Hippocampal formation (tissue), 2 donors: Measurements from ENCODE around the gene TAMALIN.

Source experiments
- DNase-seq, 2 donors: peaks; one replicate each; lab custom pipeline; 2025; lab: John Stamatoyannopoulos, UW

Gene TAMALIN

DNA sequence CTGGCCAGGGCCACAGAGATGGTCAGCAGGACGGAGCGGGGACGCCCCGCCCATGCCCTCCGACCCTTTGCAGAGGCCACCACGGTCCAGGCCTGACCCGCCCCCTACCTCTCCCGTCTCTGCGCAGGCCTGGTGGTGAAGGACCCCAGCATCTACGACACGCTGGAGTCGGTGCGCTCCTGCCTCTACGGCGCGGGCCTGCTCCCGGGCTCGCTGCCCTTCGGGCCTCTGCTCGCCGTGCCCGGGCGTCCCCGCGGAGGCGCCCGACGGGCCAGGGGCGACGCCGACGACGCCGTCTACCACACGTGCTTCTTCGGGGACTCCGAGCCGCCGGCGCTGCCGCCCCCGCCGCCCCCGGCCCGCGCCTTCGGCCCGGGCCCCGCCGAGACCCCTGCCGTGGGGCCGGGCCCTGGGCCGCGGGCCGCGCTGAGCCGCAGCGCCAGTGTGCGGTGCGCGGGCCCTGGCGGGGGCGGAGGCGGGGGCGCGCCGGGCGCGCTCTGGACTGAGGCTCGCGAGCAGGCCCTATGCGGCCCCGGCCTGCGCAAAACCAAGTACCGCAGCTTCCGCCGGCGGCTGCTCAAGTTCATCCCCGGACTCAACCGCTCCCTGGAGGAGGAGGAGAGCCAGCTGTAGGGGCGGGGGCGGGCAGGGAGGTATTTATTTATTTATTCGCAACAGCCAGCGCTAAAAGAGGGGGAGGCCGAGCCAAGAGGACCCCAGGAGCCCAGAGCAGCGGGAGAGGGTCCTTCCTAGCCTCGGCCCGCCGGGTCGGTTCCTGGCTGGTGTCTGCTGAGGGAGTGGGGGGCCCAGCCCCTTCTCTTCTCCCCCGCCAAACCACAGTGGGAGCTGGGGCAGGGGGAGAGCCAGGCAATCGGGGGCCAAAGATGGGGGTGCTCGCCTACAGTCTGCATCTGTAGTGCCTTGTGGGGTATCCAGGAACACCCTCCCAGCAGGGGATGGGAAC, 8.1 kb downstream of the TAMALIN start:
- no peak for DNase-seq

DNA sequence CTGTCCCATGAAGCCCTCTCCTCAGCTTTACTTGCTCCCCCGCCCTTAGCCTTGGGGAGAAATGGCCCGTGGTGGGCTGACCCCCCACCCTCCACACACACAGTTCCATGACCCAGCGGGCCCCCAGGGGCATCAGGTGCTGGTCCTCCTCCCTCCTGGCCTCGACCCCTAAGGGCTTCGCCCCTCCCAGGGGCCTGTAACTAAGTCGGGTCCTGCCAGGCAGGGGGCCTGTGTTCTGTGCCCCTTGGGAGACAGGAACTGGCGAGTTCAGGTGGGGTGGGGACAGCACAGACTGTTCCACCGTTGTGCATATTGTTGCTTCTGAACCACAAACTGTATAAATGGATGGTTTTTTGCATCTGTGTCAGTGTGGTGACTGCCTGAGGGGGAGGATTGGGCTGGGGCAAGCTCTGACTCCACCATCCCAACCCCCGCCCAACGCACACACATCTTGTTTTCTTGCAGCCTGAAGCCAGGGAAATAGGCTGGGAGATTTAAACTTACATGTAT, 8.8 kb downstream of the TAMALIN start:
- no peak for DNase-seq

DNA sequence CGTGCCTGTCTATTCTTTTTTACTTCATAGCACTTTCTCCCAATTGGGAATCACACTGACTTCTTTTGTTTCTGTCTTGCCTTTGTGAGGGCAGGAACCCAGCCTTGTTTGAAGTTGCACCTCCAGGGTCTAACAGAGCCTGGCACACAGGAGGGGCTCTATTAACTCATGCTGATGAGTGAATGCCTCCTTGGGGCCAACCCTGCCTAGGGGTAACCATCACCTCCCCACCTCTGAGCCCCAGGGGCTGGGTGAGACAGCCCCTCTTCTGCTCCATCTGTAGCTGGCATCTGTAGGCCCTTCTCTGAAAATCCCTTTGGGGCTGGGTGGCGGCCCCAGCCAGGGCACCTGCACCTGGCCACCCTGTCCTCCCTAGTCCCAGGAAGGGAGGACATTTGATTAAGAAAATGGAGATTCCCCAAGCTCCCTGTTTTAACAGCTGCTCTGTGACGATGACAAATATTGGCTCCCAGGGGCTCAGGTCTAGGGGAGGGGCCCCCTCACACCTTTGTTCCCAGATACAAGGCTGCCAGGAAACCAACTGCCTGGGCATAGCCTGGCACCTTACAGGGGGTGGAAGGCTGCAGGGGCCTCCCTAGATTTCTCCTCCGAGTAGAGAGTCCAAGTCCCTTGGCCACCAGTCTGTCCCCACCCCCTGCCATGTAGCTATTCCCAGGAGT, 11.8 kb downstream of the TAMALIN start:
- DNase-seq = no peak

DNA sequence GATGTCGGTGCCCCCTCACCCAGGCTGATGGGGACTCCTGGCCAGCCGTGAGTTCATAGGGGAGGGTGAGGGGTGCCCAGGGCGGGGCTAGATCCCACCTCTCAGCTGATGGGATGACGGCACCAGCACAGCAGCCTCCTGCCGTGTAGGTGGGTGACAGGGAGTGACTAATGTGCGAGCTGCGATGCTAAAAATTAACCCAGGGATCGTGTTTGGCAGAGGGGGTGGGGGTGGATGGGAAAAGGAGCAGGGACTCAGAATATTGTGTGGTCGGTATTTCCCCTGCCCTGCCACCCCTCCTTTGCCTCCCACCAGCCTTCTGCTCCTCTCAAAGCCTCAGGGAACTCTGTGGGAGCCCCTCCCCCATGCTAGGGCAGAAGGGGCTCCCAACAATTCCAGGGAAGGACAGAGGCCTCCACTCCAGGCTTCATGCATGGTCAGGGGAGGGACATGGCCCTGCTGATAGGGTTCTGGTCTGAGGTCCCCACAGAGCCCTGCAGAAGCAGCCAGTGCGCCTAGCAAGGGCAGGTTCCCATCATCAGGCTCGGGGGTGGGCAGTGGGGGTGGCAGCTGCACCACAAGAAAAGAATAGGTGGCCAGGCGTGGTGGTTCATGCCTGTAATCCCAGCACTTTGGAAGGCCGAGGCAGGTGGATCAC, 12.5 kb downstream of the TAMALIN start:
- peak in 1 of 2 donors; percentile 17 for DNase-seq

DNA sequence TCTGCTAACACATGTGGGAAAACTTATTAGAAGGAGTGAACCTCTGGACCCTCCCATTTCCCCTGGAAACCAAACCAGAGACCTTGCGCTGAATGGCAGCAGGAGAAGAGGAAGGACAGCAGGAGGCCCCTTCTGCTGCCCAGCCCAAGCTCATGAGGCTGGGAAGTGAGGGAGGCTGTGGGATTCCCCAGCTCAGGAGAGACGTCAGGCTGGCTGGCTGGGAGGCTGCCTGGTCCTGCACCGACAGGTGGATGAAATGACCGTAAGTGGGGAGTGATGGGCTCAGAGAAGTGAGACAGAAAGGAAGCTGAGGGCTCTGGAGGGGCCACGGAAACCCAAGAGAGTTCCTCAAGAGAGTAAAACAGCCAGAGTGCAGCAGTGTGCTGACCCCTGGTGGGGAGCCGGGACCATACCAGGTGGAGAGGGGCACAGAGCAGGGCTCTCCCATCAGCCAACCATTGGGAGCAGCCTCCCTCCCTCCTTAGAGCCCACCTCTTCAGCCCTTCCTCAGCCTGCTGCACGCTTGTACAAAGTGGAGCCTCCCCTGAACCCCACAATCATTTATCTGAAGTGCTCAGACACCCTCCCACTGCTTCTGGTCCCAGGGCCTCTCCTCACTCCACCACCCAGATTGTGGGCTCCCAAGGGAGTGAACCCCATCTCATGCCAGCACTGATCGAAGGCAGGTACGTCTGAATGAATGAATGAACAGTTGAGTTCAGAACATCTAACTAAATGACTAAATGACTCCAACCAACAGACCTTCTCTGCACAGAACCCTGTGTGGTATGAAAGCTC, 14.0 kb downstream of the TAMALIN start:
- DNase-seq = peak; percentile 31 to 35

DNA sequence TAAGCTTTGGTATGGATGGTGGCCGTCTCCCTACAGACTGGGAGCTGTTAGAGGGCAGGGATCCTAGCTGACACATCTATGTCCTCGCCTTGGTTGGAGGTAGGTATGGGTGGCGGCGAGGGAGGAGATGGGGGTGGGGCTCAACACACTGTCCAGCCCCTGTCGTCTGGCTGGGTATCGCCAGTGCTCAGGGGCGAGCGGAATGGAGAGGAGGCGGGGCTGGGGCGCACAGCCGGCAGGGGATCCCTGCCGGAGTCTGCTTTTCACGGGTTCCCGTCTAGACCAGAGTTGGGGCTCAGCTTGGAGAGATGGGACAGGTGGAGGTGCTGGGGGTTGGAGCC, 16.1 kb downstream of the TAMALIN start:
- DNase-seq = no peak

DNA sequence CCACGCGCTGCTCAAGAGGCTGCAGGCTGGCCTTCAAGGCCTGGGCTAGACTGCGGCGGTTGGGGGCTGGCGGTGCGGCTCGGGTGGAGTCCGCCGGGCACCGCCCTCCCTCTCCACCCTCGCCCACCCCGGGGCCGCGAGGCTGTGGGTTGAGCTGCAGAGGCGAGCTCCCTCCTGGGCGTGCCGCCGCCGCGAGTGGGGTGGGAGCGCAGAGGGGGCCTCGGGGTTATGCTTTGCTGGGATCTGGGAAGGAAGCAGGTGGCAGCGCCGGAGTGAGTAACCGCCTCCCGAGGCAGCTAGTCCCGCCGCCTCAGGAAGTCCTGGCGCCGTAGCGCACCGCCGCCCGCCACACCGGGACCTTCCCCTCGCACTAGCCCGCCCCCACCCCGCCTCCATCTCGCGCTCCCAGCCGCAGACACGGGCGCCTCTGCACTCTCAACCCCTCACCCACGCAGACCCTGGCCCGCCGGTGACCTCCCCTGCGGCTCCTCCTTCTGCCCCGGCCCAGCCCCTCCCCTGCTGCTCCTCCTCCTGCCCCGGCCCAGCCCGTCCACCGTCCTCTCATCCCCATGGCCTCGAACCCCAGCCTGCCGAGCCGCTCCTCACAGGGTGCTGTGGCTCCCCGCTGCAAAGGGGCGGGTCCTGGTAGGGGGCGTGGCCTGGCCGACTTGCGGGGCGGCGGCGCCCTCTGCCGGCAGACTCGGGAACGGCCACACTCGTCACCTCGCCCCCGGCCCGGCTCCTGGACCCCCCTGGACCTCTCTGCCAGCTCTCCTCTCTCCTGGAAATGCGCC, 16.6 kb downstream of the TAMALIN start:
- DNase-seq = peak; percentile 30 to 66

DNA sequence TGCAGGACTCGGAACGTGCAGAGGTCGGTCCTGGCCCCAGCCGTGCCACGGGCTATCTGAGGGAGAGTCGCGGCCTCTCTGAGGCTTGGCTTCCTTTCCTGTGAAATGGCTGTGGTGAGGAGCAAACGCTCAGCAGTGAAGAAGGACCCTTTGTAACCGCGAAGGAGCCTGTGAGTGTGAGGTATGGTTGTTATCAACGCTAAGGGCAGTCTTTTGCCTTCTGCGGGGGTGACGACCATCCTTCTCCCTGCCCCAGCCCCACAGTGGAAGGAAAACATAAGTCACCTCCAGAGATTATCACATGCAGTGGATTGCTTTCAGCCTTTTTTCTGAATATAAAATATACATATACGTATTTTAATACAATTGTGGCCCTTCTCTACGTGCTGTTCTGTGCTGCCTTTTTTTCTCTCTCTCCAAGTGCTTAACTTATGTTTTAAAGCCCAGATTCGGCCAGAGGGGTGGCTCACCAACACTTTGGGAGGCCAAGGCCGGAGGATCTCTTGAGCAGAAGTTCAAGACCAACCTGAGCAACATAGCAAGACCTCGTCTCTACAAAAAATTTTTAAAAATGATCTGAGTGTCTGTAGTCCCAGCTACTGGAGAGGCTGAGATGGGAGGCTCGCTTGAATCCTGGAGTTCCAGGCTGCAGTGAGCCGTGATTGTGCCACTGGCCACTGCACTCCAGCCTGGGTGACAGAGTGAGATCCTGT, 17.4 kb downstream of the TAMALIN start:
- DNase-seq = no peak

DNA sequence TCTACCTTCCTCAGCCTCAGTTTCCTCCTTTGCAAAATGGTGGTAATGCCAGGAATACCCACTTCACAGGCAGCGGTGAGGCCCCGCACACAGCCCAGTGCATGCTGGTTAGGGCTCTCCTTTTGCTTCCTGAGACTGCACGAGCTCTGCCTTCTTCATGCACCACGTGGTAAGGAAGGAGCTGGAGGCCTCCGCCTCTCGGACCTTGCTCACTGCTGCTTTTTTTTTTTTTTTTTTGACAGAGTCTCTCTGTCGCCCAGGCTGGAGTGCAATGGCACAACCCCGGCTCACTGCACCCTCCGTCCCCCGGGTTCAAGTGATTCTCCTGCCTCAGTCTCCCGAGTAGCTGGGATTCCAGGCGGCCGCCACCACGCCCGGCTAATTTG, 18.1 kb downstream of the TAMALIN start:
- peak in 1 of 2 donors; percentile 15 for DNase-seq

DNA sequence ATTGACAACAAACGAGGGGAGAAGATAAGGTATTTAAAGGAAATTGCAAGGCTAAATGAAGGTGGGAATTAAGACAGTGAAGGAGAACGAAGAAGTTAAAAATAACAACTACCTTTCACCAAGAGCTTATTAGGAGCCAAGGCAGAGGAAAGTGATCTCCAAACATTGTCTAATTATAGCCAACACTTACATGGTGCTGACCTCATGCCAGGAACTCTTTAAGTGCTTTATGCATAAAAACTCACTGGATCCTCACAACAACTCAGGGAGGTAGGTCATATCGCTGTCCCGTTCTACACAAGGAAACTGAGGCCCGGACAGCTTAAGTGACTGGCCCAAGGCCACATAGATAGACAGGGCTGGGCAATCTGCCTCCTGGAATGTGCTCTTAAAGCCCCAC, 19.5 kb downstream of the TAMALIN start:
- no peak for DNase-seq

DNA sequence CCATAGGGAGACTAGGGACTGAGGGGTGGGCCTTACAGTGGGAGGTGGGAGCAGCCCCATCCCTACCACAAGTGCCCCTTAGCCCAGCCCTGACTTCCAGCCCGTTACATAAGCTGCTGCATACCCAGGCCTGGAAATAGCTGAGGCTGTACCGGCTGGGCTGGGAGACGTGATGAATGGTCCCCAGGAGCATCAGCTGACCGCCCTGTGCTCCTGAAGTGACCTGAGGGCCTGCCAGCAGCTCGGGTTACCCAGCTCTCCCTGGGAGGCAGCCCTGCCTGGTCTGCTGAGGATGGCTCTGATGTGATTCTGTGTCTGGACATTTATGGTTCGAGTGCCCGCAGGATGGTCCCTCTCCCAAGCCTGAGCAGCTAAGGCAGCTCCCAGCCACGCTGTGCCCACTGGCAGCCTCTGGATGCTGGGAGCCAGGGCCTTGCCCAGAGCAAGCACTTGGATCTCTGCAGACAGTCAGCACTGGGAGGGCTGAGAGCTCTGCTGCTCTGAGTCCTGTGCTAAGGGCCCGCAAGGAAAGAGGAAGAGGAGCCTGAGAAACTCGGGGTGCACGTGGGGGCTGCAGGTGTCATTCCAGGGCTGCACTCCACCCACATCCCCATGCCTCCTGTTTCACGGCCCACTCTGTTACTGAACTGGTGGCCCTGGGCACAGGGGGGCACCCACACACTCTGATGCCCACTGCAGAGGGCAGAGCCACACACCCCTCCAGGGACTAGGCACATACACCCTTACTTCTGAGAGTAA, 20.5 kb downstream of the TAMALIN start:
- DNase-seq = no peak

DNA sequence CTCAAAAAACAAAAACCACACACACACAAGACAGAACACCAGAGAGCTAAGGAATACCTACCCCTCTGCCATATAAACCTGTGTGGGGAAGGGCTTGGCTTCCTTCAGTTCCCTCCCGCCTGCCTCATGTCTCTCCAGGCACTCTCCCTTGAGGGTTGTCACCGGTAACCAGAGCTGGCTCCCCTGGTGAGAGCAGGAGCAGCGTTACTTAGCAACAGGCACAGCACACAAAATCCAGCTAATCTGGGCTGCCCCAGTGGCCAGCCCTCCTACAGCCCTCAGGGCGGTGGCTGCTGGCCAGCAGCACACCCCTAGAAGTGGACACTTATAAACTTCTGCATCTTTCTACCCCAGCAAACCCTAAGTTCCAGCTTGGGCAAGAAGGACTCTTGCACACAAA, 22.9 kb downstream of the TAMALIN start:
- DNase-seq = peak in 1 of 2 donors; percentile 43

DNA sequence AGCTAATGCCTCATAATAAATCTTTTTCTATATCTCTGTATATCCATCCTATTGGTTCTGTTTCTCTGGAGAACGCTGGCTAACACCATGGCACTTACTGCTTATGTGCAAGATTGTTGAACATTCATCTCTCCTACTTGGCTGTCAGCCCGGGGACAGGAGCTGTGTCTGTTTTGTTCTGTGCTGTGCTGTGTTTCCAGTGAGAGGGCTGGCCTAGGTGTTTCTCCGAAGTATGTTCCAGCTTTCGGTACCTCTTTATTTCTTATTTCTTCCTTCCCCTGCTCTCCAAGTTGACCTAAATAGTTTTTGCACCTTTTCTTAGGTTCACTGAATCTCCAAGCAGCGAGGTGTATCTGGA, 25.7 kb downstream of the TAMALIN start:
- DNase-seq = peak in 1 of 2 donors; percentile 71

DNA sequence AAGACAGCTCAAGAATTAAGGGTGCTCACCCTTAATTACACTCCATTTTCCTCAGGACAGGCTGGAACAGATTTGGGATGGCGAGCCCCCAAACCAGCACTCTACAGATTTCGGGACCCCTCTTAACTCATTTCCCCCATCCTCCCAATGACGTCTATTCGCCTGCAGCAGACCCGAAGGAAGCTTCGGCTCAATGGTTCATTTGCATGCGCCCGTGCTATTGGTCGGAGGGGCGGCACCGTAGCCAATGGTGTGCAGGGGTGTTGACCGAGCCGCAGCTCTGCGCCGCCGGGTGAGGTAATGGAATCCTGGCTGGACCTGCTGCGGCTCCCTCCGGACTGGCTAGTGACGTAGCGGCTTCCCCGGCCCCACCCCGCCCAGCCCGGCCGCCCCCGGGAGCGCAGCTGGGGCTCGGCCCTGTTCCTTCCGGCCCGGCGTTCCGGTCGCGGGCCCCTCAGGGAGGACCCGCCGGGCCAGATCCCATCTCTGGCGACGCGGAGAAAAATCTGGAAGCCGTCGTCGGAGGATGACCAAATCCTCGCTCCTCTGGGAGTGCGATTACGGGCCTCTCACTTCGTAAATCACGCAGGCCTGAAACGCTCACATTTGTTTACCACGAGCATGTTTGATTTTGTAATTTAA, 26.2 kb downstream of the TAMALIN start:
- DNase-seq = peak; percentile 95

DNA sequence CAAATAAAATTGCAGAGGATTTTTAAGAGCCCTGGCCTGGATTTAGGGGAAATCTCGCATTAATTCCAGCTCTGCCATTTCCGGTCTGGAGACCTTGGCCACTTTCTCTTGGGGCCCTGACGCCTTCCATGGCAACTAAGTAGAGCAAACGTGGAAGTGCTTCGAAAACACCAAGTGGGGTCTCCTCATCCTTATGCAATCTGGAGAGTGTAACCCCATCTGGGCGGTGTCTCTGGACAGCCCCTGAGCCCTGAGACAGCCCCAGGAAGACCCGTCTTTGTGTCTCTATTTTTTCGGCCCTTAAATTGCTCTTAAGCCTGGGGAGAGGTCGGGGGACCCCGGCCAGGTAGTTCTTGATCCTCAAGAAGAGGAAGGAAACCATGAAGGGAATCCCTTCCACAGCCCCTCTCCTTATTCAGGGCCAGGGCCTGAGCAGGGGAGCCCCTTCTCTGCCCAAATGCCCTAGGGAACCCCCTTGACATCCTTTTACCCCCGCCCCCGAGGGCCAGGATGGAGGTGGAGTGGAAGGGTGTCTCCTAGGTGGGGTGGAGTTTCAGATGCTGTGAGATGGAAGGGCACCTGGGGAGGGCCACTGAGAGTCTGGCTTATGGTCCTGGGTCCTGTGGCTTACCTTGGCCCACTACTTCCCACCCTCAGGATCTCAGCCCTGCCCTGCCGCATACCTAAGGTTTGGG, 26.8 kb downstream of the TAMALIN start:
- DNase-seq = no peak

DNA sequence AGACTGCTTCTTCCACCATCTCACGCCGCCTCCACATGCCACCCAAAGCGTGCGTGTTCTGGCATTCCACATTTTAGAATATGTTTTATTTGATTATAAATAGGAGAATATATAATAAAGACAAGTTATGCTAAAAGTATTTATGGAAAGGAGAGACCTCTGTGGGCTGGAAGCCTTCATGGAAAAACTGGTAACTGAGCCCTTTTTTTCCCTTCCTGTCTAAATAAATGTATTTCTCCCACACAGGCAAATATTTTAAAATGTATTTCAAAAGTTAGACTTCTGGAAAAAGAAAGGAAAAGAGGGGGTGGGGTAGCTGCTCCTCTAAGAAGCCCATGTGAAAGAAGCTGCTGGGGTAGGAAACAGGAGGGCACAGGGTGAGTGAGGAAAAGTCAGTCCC, 28.4 kb downstream of the TAMALIN start:
- no peak for DNase-seq

DNA sequence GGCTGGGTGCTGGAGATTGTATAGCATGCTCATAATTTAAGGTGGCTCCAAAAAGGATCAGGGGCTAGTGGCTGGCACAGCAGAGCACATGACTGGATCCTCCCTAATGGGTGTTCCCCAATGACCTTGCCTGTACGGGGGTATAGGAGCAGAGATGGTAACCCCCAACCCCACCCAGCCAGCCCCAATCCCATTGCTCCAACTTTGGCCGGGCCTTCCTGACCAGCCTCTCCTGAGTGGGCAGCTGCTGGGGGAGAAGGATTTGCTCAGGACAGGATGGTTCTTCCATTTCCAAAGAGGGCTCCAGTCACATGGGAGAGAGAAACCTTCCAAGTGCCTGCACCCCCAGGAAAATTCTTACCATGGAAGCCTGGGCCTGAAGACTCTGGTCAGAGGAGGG, 29.2 kb downstream of the TAMALIN start:
- DNase-seq = no peak

DNA sequence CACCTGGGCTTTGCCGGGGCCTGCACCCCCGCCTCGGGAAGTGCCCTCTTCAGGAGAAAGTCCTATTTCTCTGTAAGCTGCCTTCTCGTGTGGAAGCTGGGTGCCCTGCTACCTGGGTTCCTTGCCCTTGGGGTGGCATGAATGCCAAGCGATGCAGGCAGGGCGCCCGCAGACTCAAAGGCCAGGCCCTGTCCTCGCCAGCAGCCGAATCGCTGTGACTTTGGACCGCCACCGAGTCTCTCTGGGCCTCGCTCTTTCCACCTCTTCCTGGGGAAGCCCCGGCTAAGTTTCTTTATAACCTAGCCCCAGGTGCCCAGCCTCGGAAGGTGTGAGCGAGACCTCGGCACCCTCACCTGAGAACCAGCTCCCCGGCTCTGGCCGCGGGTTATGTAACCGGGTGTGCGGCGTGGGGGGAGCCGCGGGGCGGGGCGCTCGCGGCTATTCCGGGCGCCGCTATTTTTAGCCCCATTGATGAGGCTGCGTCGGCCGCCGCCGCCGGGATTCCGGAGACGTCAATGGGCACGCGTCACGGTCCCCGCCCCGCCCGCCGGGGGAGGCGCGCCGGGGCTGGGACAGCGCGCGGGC, 29.9 kb downstream of the TAMALIN start:
- DNase-seq = peak; percentile 56 to 63
